GM18519 (cell line): ENCODE measurements around the gene CXCL1.

ENCODE experiments used
- ATAC-seq: cut with Tn5 transposase; IDR thresholded peaks from one replicate; pipeline ENCODE4 v1.9.1; 2021; ENCODE audit warnings: mild to moderate bottlenecking, moderate library complexity; ENCODE audit not compliant: unreplicated experiment, low FRiP score

The CXCL1 gene

GRCh38 chr4:73912191-73912590 is 43.0 kb downstream of the CXCL1 start:
- ATAC-seq = no peak

GRCh38 chr4:73914071-73914470 is 44.9 kb downstream of the CXCL1 start:
- no peak for ATAC-seq

- no peak for ATAC-seq
Measured at GRCh38 chr4:73916172-73916925, 47.2 kb downstream of the CXCL1 start.

GRCh38 chr4:73917081-73917501 is 47.9 kb downstream of the CXCL1 start:
- ATAC-seq = no peak

- no peak for ATAC-seq
Measured at GRCh38 chr4:73918058-73918457, 48.9 kb downstream of the CXCL1 start.

- no peak for ATAC-seq
Measured at GRCh38 chr4:73919691-73920090, 50.5 kb downstream of the CXCL1 start.
